Measurements from ENCODE around the gene ST3GAL2. TPM values are rescaled to one million over a fixed set of nuclear protein-coding genes. Genes with fewer than 3 reads are reported as not detected.

The ST3GAL2 gene
- total and polyA plus RNA-seq, 2 of the 4 experiments (the other 2 are of a cell fraction): 17.4 to 17.7 TPM

DNA sequence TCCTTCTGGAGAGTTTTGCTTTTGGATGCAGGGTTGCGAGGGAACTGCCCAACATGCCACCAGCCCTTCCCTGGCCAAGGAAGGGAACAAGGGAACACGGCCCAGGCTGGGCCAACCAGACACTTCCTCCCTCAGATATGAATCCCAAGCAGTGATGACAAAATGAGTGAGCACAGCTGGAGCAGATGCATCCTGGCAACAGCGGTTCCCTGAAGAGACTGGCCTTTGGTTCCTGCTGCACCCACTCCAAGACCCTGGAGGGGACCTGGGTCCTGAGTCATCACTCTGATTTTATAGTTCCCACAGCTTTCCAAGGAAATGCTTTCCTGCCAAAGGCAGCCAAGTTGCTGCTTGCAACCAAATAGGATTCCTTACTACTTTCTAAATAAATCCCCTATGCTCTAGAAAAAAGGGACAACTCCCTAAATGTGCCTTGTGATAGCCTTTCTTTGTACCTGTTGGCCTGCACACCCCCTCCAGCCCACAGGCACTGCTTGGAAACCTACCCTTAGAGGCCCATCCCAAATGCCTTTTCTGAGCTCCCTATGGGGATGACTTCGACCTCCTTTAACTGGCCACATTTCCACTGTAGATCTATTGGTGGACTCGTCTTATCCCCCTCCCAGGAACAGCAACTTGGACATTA lies 5.3 kb downstream of the ST3GAL2 start (continued):
- TF ChIP-seq, protein P1, sequence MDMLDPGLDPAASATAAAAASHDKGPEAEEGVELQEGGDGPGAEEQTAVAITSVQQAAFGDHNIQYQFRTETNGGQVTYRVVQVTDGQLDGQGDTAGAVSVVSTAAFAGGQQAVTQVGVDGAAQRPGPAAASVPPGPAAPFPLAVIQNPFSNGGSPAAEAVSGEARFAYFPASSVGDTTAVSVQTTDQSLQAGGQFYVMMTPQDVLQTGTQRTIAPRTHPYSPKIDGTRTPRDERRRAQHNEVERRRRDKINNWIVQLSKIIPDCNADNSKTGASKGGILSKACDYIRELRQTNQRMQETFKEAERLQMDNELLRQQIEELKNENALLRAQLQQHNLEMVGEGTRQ (IDR thresholded peaks at IDR 0.05; ENCODE audit: low read depth, low read length): no peak

DNA sequence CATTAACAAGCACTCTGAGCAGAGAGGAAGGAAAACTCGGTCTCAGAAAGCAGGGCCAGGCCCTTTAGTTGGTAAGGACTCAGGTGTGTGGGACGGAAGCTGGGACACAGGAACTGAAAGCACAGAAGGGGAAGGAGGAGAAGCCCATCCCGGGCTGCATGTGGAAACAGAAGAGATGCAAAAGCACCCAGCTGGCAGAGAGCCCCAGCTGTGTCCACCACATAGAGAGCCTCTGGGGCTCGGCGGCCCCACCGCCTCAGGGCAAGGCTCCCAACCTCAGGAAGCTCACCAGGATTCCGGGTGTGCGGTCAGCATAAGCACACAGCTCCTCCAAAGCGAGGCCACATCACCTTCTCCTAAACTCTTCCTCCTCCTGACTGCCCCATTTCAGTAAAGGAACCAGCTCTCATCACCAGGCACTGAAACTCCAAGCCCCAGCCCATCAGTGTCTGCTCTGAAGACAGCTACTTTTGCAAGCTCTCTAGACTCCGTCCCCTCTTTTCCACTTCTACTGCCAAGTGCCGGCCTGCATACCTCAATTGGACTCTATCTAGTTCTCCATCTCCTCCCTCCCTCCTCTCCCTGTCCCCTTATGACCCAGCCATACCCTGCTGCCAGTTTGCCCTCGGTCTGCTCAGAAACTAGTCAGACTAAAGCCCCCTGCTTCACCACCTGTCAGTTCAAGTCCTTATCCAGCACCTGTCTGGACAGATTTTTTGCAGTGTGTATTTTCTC lies 6.0 kb downstream of the ST3GAL2 start:
- H3K4me3 ChIP-seq (ENCODE audit: insufficient read depth, low read depth, low read length): no peak overlapping the region
- peak overlapping the region; percentile 7; the same call in 1 of the 2 replicates for H3K27ac ChIP-seq (ENCODE audit: insufficient read depth, low read length)
- H3K18ac ChIP-seq (ENCODE audit: low read depth, low read length): no peak overlapping the region
- in situ Hi-C loops (cut with MboI; ENCODE audit: low sequenced_read_pairs): no loop called here
- no peaks in the 10 kb centered on the region for H3K27me3 ChIP-seq (ENCODE audit: control insufficient read depth, insufficient read depth, low read length)
- H2AK9ac ChIP-seq (replicated peaks; ENCODE audit: low read depth, low read length, poor library complexity): no peak overlapping the region
- peak overlapping the region; percentile 39 for H3K23ac ChIP-seq (ENCODE audit: low read depth, low read length)
- H3K9ac ChIP-seq (ENCODE audit: low read depth, low read length): no peak overlapping the region
- 46% methylated on average over 3 of the region's 12 CpGs; no CpG with 5 or more reads in 1 of the 2 experiments for WGBS, 2 experiments (ENCODE audit: extremely low coverage in 2 of 2, insufficient read length in 1 of 2)
- 0 out of 2 replicates have a peak overlapping the region, but pooled peaks have one; percentile 1 for H4K91ac ChIP-seq (ENCODE audit: insufficient read depth, low read depth, low read length)
- H3K9me1 ChIP-seq (ENCODE audit: insufficient read depth, low read length): peaks cover 49% of the 10 kb centered on the region
- no peak overlapping the region for H2BK20ac ChIP-seq (ENCODE audit: low read depth, low read length)
- H4K20me1 ChIP-seq (ENCODE audit: insufficient read depth, low read length): peaks cover 65% of the 10 kb centered on the region
- ChIA-PET POLR2A (ENCODE audit: unreplicated experiment) (interaction anchor here (1.5 kb wide), 1 partner anchor 52 kb away, joined by 4 read pairs; no protein-coding TSS in a partner anchor), CTCF (interaction anchor here (0.5 to 0.9 kb wide), 2 partner anchors 52 to 200 kb away, joined by 3 read pairs; no protein-coding TSS in a partner anchor)
- H4K8ac ChIP-seq (ENCODE audit: low read depth in 2 of 2, low read length in 2 of 2): peak overlapping the region in 1 of 2 experiments; percentile 17; a peak in 1 of 4 replicates
- peak overlapping the region; percentile 42; the same call in 1 of the 2 replicates for H3K14ac ChIP-seq (replicated peaks; ENCODE audit: low read depth, low read length)
- H3K56ac ChIP-seq (ENCODE audit: extremely low read depth, insufficient read depth, low read length): no peak overlapping the region; the same call in 1 of the 2 replicates
- H2AFZ ChIP-seq (replicated peaks; ENCODE audit: low read length, poor library complexity): no peak overlapping the region
- DNase-seq (no peak), ATAC-seq (ENCODE audit: low read depth) (no peak)
- H3K4ac ChIP-seq (ENCODE audit: low read depth, low read length): peak overlapping the region; percentile 9
- H2AK5ac ChIP-seq (ENCODE audit: low read depth, low read length): peak overlapping the region; percentile 32; the same call in 1 of the 2 replicates
- H3K4me1 ChIP-seq (ENCODE audit: control insufficient read depth, insufficient read depth, low read length): peaks cover 51% of the 10 kb centered on the region
- peak overlapping the region; percentile 24; the same call in 1 of the 2 replicates for H2BK120ac ChIP-seq (ENCODE audit: low read depth, low read length)
- H3K79me1 ChIP-seq (ENCODE audit: low read depth in 1 of 2, low read length in 2 of 2): peaks cover 24 to 85% of the 10 kb centered on the region in 2 experiments
- no peaks in the 10 kb centered on the region for H3K9me3 ChIP-seq (ENCODE audit: control insufficient read depth, insufficient read depth, low read length)
- peaks cover 4% of the 10 kb centered on the region; the same call in 1 of the 2 replicates for H3K36me3 ChIP-seq (ENCODE audit: control insufficient read depth, insufficient read depth, low read length)
- no peak overlapping the region for H2BK5ac ChIP-seq (ENCODE audit: low read depth, low read length, poor library complexity, severe bottlenecking)
- dilution Hi-C loops (cut with HindIII; ENCODE audit: low sequenced_read_pairs, unreplicated experiment): no loop called here
- BruUV-seq (replicated peaks): no TSS peak
- H4K5ac ChIP-seq (ENCODE audit: low read depth, low read length): no peak overlapping the region
- no peak overlapping the region; the same call in 1 of the 2 replicates for H3K4me2 ChIP-seq (ENCODE audit: low read depth, low read length)
- H2BK15ac ChIP-seq (ENCODE audit: low read depth, low read length): no peak overlapping the region
- intact Hi-C loops (cut with micrococcal nuclease): no loop called here
- TF ChIP-seq MAZ (IDR thresholded peaks at IDR 0.05; ENCODE audit: borderline replicate concordance, low read depth, low read length) (no peak), RFX5 (IDR thresholded peaks at IDR 0.05; ENCODE audit: low read depth, low read length) (no peak), RAD21 (IDR thresholded peaks at IDR 0.05; ENCODE audit: low read length) (no peak), NFE2L2 (IDR thresholded peaks at IDR 0.05; ENCODE audit: low read depth, low read length) (no peak), RCOR1 (IDR thresholded peaks at IDR 0.05; ENCODE audit: insufficient replicate concordance, low read length) (no peak), POLR2A (IDR thresholded peaks at IDR 0.05; ENCODE audit: low read depth, low read length) (no peak), FOS (IDR thresholded peaks at IDR 0.05; ENCODE audit: low read depth, low read length) (no peak), MXI1 (IDR thresholded peaks at IDR 0.05; ENCODE audit: borderline replicate concordance, low read depth, low read length) (no peak), BHLHE40 (IDR thresholded peaks at IDR 0.05; ENCODE audit: low read depth, low read length) (no peak)
- TF ChIP-seq, protein P1 (IDR thresholded peaks at IDR 0.05; ENCODE audit: low read depth, low read length): no peak
- TF ChIP-seq, protein P2, sequence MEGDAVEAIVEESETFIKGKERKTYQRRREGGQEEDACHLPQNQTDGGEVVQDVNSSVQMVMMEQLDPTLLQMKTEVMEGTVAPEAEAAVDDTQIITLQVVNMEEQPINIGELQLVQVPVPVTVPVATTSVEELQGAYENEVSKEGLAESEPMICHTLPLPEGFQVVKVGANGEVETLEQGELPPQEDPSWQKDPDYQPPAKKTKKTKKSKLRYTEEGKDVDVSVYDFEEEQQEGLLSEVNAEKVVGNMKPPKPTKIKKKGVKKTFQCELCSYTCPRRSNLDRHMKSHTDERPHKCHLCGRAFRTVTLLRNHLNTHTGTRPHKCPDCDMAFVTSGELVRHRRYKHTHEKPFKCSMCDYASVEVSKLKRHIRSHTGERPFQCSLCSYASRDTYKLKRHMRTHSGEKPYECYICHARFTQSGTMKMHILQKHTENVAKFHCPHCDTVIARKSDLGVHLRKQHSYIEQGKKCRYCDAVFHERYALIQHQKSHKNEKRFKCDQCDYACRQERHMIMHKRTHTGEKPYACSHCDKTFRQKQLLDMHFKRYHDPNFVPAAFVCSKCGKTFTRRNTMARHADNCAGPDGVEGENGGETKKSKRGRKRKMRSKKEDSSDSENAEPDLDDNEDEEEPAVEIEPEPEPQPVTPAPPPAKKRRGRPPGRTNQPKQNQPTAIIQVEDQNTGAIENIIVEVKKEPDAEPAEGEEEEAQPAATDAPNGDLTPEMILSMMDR (conservative IDR thresholded peaks at IDR 0.05; ENCODE audit: low read depth, low read length): no peak

Data from IMR-90 (cell line).